NCI-H187 treated with DMSO at 0.1 percent for 48 hours (cell line): ENCODE data around the gene SWAP70.
"Not testable (repeated sequence)": the region's sequence is repeated elsewhere in the genome, so short reads cannot be mapped to it uniquely, and the experiment has no call there.

ENCODE experiments used
- DNase-seq: peaks from one replicate; lab custom pipeline; 2025; lab: John Stamatoyannopoulos, UW

The SWAP70 gene

GRCh38 chr11:9692691-9693090, 28.8 kb downstream of the SWAP70 start:
- DNase-seq: no peak

- no peak for DNase-seq
Measured at GRCh38 chr11:9693801-9694553, 30.1 kb downstream of the SWAP70 start.

- DNase-seq: not testable (repeated sequence)
Measured at GRCh38 chr11:9695228-9695627, 31.4 kb downstream of the SWAP70 start.

- no peak for DNase-seq
Measured at GRCh38 chr11:9697766-9698165, 33.9 kb downstream of the SWAP70 start.

GRCh38 chr11:9700105-9700801, 36.4 kb downstream of the SWAP70 start:
- DNase-seq: no peak

- no peak for DNase-seq
Measured at GRCh38 chr11:9701799-9702198, 37.9 kb downstream of the SWAP70 start.

- no peak for DNase-seq
Measured at GRCh38 chr11:9703280-9703679, 39.4 kb downstream of the SWAP70 start.

- no peak for DNase-seq
Measured at GRCh38 chr11:9704037-9704436, 40.2 kb downstream of the SWAP70 start.

GRCh38 chr11:9704620-9705019, 40.7 kb downstream of the SWAP70 start:
- DNase-seq: no peak

- not testable (repeated sequence) for DNase-seq
Measured at GRCh38 chr11:9705361-9705760, 41.5 kb downstream of the SWAP70 start.

- DNase-seq: no peak
Measured at GRCh38 chr11:9708544-9708943, 44.7 kb downstream of the SWAP70 start.

GRCh38 chr11:9710223-9710622, 46.3 kb downstream of the SWAP70 start:
- no peak for DNase-seq

- DNase-seq: no peak
Measured at GRCh38 chr11:9710852-9711251, 47.0 kb downstream of the SWAP70 start.

GRCh38 chr11:9711454-9712307, 47.8 kb downstream of the SWAP70 start:
- no peak for DNase-seq

- DNase-seq: no peak
Measured at GRCh38 chr11:9714272-9714940, 50.5 kb downstream of the SWAP70 start.

- DNase-seq: no peak
Measured at GRCh38 chr11:9716275-9717039, 52.6 kb downstream of the SWAP70 start.

- no peak for DNase-seq
Measured at GRCh38 chr11:9717040-9717357, 53.1 kb downstream of the SWAP70 start.

- DNase-seq: no peak
Measured at GRCh38 chr11:9717719-9718118, 53.8 kb downstream of the SWAP70 start.

GRCh38 chr11:9718147-9718546, 54.3 kb downstream of the SWAP70 start:
- DNase-seq: no peak

- DNase-seq: no peak
Measured at GRCh38 chr11:9719566-9720289, 55.9 kb downstream of the SWAP70 start.

- DNase-seq: no peak
Measured at GRCh38 chr11:9720290-9720630, 56.4 kb downstream of the SWAP70 start.
